Embryonic facial prominence (tissue), 1 donor: Measurements from ENCODE around the gene TNMD.
"Not testable (repeated sequence)": the region's sequence is repeated elsewhere in the genome, so short reads cannot be mapped to it uniquely, and the experiment has no call there.

Source experiments
- DNase-seq: peaks from one replicate; pipeline ENCODE4 v3.0.0-alpha.2; 2016; ENCODE audit errors: extremely low spot score

TNMD gene

DNA sequence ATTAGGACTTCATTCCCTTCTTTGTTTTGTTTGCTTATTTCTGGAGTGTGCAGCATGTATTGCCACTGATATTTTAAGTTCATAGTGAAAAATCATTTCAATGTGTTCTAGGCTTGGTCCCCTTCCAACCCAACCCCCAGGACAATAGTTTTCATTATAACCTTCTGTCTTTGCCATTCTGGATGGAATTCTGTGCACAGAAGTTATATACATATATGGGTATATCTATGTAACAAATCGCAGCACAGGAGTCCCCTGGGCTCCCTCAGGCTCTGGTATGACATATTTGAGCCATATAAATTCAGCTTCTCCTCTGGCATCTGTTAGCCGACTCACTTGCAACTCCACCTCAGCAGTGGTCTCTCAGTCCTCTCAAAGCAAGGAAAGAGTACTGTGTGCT is at the start of gene TNMD:
Gene TNMD, plus strand, starts transcription at position 326 of the 400 bp plus-strand sequence. CDS start 83 bp downstream, outside the sequence.
- peak; percentile 7 for DNase-seq

DNA sequence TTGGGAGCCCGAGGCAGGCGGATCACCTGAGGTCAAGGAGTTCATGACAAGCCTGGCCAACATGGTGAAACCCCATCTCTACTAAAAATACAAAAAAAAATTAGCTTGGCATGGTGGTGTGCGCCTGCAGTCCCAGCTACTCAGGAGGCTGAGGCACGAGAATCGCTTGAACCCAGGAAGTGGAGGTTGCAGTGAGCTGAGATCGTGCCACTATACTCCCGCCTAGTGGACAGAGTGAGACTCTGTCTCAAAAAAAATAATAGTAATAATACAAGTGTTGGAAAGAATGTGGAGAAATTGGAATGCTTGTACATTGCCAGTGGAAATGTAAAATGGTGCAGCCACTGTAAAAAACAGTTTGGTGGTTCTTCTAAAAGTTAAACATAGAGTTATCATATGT is 19.2 kb upstream of the TNMD start:
- DNase-seq, result not testable (repeated sequence)

DNA sequence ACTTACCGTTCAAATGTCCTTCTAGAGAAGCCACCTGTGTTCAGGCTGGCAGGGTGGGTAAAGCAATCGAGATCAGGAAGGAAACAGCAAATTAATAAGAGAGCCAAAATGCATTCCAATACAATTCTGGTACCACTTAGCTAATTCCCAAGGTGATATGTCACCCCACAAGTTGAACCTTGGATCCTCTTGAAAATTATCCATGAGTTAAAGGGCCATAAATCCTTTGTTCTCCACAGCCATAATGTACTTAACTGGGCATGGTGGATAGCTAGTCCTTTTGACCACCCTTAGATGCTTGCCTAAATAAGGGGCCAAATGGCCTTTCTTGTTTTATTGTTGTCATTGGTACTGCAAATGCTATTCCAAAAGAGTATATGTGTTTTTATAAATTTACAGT is 2.0 kb downstream of the TNMD start:
- no peak for DNase-seq

DNA sequence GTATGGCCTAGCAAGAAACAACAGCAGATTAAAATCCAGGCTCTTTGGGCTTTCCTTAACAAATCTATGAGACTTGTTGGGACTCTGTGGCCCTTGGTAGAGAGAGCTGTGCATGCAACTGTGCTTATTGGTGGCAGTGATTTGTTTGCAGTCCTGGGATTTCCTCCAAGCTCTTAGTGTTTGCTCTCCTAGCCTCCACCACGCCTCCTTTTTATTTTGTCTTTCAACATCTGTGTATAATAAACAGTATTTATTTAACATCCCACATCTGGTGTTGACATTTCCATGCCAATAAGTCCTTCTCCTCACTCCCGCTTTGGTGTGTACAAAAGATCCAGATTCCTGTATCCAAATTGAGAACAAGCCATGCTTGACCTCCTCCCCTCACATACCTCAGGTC is 3.1 kb downstream of the TNMD start:
- DNase-seq, result no peak

DNA sequence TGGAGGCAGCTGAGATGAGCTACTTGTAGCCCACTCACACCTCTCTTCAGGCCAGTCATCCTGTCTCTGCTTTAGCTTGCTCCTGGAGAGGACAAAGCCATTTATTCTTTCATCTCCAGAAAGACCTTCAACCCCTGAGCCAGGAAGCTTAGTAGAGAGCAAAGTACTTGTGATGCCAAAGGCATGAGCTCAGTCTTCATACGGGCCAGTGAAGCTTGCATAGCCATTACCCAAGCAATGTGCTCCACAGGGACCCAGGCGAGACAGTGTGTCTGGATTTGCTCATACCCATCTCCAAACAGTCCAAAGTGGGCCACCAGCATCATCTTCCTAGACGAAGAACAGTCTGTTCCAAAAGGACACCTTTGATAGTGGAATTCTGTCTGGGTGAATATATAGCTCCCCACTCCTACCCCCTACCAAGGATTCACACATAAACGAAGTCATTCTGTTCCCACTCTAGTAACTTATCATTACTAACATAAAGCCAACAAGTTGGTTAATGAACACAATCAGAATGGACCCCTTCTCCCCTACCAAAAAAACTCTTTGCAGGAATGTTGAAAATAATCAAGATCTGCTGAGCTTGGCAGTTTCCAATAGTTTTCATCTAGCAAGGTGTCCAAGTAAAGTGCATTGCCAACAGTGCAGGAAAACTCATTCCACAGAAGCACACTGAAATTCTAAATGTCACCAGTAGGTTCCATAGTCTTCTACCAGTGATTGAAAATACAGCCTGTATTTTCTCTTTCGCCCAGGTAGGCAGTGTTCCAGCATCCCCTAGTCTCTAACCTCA is 6.7 kb downstream of the TNMD start:
- DNase-seq, result no peak

DNA sequence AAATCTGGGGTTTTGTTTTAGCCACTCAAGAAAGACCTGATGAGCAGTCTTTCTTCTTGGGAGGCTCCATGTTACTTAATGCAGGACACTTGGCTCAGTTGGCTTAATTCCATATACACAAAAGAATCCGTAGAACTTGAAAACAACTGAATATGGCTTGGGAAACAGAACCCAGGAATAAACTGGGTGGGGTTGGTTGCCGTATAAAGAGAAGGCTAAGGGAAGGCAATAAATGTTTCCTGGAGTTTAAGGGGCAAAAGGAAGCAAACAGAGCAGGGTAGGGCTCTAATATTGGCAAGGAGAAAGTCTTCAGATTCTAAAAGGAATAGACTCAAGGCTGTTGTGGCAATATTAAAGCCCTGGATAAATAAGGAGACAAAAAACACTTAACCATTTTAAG is 8.4 kb downstream of the TNMD start:
- DNase-seq, result no peak

DNA sequence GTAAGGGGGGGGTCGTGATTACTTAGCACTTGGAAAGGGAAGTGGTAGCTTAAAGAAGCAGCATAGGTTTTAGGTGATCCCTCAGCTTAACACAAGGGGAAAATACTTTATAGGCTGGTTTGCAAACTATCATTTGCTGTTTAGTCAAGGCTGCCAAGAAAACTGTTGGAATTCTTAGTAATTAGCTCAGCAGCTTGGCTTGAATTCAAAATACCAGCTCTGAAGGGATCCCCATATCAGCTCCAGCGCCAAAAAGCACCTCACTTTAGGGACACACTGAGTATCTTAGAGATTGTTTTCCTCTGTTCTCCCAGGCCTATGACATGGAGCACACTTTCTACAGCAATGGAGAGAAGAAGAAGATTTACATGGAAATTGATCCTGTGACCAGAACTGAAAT is 8.8 kb downstream of the TNMD start:
- no peak for DNase-seq

DNA sequence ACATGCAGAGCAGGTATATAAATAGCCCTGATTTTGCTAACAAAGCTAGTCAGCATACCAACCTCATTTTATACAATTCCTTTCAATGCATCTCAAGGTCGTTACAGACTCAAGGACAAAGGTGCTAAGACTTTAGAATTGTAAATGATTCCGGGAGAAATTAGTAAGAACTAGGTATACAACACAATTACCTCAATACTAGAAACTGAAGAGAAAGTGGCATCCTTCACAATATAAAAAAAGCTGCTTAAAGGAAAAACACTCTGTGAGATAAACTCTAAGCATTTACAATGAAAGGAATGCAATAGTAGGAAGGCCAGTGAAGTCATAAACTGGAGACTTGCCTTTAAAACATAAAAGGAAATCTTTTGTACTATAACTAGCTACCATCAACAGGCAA is 11.9 kb downstream of the TNMD start:
- DNase-seq, result no peak

DNA sequence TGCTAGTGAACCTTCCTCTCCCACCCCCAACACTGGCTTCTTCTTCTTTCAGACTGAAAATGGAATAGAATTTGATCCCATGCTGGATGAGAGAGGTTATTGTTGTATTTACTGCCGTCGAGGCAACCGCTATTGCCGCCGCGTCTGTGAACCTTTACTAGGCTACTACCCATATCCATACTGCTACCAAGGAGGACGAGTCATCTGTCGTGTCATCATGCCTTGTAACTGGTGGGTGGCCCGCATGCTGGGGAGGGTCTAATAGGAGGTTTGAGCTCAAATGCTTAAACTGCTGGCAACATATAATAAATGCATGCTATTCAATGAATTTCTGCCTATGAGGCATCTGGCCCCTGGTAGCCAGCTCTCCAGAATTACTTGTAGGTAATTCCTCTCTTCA is 14.7 kb downstream of the TNMD start:
- DNase-seq, result no peak

DNA sequence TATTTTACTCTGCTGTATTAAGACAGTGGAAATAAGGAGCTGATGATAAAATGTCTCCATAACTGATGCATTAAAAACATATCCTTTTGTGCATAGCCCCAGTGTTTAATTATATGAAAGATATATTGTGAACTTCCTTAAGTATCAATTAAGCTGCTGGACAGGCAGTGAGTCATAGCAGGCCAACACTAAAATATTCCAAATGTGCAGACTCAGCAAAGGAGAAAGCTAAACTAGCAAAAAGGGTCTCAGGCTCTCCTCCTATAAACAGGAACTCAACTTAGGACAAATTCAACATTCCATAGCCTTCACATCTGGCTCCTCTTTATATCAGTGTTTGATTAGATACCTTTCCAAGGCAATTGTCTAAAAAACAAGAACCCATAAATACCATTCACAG is 15.6 kb downstream of the TNMD start:
- DNase-seq, result no peak

DNA sequence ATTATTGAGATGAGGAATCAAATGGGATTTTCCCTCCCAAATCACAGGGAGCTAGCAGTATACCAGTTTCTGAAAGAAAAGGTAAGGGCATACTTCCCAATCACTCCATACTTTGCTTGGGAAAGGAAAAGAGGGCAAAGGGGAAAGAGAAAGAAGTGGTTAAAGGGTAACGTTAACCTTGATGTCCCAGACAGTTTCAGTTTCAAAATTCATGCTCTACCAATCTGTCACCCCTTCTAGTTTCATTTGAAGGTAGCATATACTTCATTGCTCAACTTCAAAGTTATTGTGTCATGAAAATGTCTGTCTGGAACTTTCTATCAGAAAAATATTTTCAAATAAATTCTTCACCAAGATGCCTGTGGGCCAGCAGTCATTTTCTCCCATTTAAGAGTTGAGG is 16.0 kb downstream of the TNMD start:
- no peak for DNase-seq

DNA sequence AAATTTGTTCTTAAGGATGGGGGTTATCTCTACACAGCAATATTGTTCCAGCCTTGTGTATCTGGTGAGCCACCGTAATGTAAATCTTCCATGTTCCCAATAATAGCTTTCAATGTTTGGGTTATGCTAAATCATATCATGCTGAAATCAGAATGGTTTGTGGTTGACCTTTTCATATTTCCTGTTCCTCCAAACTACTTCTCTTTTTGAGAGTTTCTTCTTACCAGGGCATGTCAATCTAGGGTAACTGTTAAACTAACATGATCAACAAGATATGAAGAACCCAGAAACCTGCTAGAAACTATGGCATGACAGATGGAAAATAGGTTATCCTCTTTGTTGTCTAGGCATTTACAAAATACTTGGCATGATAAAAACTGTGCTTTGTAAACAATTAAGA is 22.0 kb downstream of the TNMD start:
- no peak for DNase-seq

DNA sequence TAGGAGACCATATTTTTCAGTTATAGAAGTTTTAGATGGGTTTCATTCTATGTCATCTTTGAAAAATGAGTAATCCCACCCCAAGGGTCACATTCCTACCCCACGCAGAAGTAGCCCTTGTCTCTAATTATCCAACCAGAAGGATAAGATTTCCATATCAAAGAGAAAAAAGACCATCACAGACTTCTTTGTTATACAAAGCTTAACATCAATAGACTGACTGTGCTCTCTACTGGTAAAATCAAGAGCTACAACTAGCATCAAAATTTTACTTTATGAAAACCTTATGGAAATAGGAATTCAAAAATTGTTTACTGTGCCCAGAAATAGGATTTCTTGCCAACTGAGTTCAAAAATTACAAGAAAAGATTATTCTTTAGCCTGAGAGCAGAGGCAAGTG is 24.9 kb downstream of the TNMD start:
- DNase-seq, result no peak

DNA sequence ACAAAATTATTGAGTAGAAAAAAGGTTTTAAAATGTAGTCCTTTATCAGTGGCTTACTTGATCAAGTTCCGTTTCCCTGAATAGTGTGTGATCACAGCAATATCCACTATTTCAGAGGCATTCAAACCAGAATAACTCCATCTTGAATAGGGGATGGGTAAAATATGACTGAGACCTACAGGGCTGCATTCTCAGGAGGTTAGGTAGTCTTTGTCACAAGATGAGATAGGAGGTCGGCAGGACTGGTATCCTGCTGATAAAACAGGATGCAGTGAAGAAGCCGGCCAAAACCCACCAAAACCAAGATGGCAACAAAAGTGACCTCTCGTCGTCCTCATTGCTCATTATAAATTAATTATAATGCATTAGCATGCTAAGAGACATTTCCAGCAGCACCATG is 27.2 kb downstream of the TNMD start:
- no peak for DNase-seq

DNA sequence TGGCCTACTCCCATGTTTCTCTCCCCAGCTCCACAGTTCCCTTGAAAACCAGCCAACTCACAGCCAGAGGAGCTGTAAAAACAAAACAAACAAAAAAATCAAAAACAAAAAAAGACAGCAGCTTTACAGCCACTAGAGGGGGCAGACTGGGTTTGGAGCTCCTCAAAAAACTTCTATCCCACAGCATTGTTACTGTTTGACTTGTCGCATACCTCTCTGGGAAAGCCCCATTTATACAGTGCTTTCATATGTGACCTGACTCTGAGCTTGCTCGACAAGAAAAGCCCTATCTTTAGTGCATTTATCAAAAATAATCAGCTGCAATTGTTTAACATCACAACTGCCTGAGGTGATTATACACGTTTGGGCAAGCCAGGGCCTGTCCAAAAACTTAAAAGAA is 30.3 kb downstream of the TNMD start:
- DNase-seq, result peak; percentile 9

DNA sequence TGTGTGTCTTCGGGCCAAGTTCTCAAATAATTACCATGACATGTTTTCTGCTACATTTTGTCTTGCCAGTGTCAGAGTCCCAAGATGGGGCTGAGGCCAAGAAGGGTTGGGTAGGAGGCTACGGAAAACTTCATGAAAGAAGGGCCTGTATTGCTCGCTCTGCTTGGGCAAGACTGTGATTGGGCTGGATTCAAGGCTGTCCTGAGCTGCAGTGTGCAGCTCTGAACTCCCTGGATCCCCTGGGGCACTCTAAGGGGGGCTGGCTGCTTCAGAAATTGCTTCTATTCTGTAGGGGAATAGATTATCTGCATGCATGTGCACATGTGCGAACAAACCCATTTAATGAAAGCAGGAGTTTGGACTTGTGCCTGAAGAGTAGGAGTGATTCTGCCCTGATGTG is 38.3 kb downstream of the TNMD start:
- DNase-seq, result no peak

DNA sequence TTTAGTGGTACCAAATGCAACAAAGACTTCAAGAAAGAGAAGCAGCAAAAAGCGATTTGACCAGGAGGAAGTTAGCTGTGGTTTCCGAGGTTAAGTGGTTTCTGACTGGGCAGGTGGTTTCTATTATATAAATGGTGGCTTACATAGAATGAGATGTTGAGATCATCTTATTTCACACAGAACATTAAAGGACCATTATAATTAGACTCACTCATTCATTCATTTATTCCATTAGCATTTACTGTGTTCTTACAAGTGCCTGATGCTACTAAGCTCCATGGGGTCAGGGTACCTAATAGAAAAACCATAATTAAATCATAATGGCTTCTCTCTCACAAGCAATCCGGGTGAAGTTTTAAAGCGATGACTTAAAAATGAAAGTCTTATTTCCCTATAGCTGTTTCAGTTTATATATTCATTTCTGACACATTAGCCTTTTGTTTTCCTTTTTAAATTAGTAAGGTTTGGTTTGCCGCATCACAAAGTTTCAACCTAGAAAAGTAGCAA is 41.3 kb downstream of the TNMD start:
- DNase-seq, result no peak

DNA sequence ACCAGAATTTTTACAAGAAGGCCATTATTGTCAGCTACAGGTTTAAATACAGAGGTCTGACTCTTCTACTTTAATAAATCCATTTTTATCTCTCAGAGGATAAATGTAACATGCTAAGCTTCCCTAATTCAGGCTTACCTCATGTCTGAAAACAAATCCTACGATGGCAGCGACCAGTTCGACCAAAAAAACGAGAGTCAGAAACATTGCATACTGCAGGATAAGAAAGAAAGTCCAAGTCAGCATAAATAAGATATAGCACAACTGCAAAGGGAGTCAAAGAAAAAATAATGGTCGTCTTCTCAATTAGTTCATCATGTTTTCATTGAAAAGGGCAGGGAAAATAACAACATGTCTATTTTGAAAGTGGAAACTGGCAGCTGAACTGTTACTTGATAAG is 50.3 kb downstream of the TNMD start:
- DNase-seq, result no peak

DNA sequence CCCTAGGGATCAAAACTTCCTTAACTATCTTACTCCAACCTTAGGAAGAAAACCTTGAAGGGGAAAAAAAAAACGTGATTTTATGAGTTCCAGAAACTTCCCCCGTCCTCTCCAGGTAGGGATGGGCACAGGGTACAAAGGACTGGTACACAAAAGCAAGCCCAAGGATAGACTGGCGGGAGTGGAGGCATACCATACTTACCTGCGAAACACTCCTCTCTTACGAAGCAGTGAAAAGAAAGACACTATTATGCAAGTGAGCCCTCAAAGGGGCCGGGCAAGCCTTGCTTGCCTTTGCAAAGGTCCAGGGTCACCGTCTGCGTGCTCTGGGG is 51.2 kb downstream of the TNMD start:
- no peak for DNase-seq

DNA sequence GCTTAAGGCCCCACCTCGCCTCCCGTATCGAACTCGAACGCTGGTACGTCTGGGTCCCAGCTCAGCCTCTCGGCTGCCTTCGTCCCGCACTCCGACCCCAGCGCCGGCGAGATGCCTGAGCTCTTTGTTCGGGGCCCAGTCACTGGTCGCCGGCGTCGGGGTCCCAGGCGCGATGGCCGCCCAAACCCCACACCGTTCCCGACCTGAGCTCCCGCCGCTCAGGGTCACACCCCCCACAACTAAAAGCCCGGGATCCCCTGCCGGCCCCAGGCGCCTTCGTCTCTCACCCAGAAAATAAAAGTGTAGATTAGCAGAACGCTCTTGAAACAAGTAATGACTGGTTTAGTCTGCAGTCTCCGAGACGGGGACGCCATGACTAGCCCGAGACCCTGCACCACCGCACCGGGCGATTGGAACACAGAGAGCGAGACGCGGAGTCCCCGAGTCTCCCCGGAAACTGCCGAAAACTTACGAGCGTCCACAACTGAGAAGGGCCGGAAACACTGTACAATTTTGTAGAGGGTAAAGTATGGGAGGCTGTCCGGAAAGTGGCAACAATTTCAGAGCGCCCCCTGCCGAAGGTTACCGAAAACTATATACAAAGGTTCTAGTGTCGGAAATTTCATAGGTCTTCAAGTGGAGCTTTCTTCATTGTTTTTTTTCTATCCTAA is 51.7 kb downstream of the TNMD start, which contains the start of gene TSPAN6:
Gene TSPAN6, minus strand, starts transcription at position 486 of the 671 bp plus-strand sequence. Its CDS starts 112 bp downstream, at position 374.
- DNase-seq, result peak; percentile 83

DNA sequence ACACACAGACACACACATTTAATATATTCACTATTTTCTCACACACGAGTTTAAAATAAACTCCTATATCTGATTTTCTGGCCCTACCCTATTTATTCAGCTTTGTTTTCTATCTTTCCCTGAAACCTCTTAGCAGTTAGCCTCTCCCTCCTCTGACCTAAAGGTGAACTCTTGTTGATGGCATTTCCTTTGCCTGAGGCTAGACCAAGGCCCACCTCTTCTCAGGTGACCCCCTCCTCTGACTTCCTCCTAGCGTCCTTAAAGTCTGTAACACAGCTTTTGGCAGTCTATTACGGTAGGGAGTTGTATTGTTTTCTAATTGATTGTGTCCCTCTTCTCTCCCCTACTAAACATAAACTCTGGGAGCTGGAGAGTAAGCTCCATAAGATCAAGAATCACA is 57.6 kb downstream of the TNMD start:
- no peak for DNase-seq

DNA sequence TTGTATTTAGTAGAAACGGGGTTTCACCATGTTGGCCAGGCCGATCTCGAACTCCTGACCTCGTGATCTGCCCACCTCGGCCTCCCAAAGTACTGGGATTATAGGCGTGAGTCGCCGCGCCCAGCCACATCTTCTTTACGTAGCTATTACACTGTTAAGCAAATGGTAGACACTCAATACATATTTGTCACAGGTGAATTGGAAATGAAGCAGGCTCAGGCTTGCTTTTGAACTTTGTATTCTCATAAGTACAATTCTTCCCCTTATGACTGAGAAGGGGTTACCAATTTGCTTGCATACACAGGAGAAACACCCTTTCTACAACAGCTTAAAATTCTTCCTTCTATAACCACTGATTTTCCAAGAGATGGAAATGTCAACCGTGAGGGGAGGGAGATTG is 58.5 kb downstream of the TNMD start:
- no peak for DNase-seq
